Activated CD4-positive, alpha-beta T cell treated with anti-CD3 and anti-CD28 coated beads for 36 hours (primary cell): ENCODE results near the gene EGLN1. TPM values are rescaled to one million over a fixed set of nuclear protein-coding genes. Genes with fewer than 3 reads are reported as not detected.

ENCODE experiments used
- total RNA-seq, 2 experiments: library from RNA; stranded (reverse); gene quantifications; one replicate each; pipeline ENCODE4 v1.2.3, GENCODE V29; 2021

The EGLN1 gene
- total RNA-seq, 2 experiments from 2014 or later, result 31.5 to 43.7 TPM

Other genes starting within 250 kb of the EGLN1 start
- gene GNPAT, start 181.1 kb downstream of the EGLN1 start, total RNA-seq, result 10 to 100 TPM; 58.0 to 62.0 TPM
- 10 to 100 TPM; 10.0 to 13.7 TPM for gene EXOC8, start 84.4 kb downstream of the EGLN1 start, total RNA-seq
- gene SPRTN, start 84.0 kb downstream of the EGLN1 start, total RNA-seq, result 10 to 100 TPM in 1 of 2 experiments, 1 to 10 TPM in 1; 7.8 to 10.9 TPM
- gene TSNAX, start 106.4 kb upstream of the EGLN1 start, total RNA-seq, result 10 to 100 TPM; 36.5 to 46.7 TPM
- gene DISC1, start 204.5 kb upstream of the EGLN1 start, total RNA-seq, result 1 to 10 TPM; 1.9 to 3.8 TPM